Right atrium auricular region (tissue), 2 donors: ENCODE data around the gene GLCE. TPM values are rescaled to one million over a fixed set of nuclear protein-coding genes. Genes with fewer than 3 reads are reported as not detected.

ENCODE experiments used
- DNase-seq: peaks from one replicate; pipeline ENCODE4 v3.0.0-alpha.2; 2019; ENCODE audit warnings: low spot score
- H3K27ac ChIP-seq, 2 donors: fragments of 200-600 bp; sonication (generic); 1 replicate in 1 of 2; 2 replicates in 1 of 2; pipeline ENCODE4 v1.5.1; 2016 to 2019
- H3K27me3 ChIP-seq, 2 donors: fragments of 200-600 bp; sonication (generic); one replicate each; pipeline versions ENCODE4 v1.5.1 to v1.6.0; 2017 to 2019
- H3K36me3 ChIP-seq: fragments of 200-600 bp; sonication (generic); one replicate; pipeline ENCODE4 v1.5.1; 2016
- H3K4me1 ChIP-seq, 2 donors: fragments of 200-600 bp; sonication (generic); one replicate each; pipeline versions ENCODE4 v1.5.1 to v1.6.0; 2017 to 2019
- H3K4me3 ChIP-seq, 2 donors: fragments of 200-600 bp; sonication (generic); 1 replicate in 1 of 2; 2 replicates in 1 of 2; pipeline ENCODE4 v1.5.1; 2017 to 2019; ENCODE audit warnings: mild to moderate bottlenecking in 1 of 2, moderate library complexity in 1 of 2
- H3K9me3 ChIP-seq, 2 donors: fragments of 200-600 bp; sonication (generic); one replicate each; pipeline ENCODE4 v1.5.1; 2019
- total RNA-seq, 2 donors: library from RNA; depleted of rRNA; stranded (reverse); fragments of >200 nt; gene quantifications; one replicate each; pipeline ENCODE4 v1.1.0, GENCODE V29; 2016
- TF ChIP-seq, protein P1 (sequence below), 2 donors: fragments of 200-600 bp; sonication (generic); IDR thresholded peaks; one replicate each; pipeline ENCODE4 v1.5.1; 2019; ENCODE audit warnings: antibody characterized with exemption in 2 of 2

The GLCE gene
- total RNA-seq, 2 donors from 2014 or later: 7.0 to 9.6 TPM

DNA sequence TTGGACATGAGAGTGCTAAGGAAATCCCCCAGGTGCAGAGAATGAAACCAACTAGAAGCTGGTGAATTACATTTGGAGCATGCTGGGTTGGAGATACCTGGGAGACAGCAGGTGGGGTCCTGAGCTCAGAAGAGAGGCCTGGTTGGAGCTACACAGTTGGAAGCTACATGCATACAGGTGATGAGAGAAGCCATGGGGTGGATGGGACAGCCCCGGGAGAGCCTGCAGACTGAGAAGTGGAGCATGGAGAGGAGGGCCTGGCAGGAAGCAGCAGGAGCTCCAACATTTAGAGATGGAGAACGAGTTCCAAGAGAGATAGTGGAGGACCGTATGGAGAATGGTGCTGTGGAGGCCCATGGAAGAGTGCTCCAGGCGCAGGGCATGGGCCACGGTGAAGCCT, 148.5 kb downstream of the GLCE start:
- TF ChIP-seq, protein P1, sequence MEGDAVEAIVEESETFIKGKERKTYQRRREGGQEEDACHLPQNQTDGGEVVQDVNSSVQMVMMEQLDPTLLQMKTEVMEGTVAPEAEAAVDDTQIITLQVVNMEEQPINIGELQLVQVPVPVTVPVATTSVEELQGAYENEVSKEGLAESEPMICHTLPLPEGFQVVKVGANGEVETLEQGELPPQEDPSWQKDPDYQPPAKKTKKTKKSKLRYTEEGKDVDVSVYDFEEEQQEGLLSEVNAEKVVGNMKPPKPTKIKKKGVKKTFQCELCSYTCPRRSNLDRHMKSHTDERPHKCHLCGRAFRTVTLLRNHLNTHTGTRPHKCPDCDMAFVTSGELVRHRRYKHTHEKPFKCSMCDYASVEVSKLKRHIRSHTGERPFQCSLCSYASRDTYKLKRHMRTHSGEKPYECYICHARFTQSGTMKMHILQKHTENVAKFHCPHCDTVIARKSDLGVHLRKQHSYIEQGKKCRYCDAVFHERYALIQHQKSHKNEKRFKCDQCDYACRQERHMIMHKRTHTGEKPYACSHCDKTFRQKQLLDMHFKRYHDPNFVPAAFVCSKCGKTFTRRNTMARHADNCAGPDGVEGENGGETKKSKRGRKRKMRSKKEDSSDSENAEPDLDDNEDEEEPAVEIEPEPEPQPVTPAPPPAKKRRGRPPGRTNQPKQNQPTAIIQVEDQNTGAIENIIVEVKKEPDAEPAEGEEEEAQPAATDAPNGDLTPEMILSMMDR (IDR thresholded peaks at IDR 0.05): no peak
- Histone ChIP-seq H3K9me3 (no peaks in the 10 kb centered on the region), H3K36me3 (no peaks in the 10 kb centered on the region), H3K27ac (no peak overlapping the region), H3K4me1 (no peaks in the 10 kb centered on the region), H3K27me3 (no peaks in the 10 kb centered on the region), H3K4me3 (no peak overlapping the region)
- no peak for DNase-seq

DNA sequence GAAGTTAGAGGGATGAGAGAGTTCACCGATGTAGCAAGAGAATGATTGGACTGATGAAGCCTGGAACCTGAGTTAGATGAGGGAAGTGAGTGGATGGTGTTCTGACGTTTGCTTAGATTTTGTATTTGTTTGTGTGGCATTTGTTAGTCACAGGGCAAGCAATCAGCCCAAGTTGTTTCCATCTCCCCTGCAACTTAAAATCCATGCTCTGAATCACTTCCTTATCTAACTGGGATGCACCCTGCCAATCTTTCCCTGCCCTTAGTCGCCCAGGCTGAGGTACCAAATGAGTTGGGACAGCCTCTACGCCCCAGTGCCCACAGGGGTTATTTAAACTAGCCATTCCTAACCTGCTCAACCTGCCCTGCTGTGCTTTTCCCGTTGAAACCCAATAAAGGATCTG, 150.9 kb downstream of the GLCE start:
- Histone ChIP-seq H3K27ac (no peak overlapping the region), H3K4me1 (no peaks in the 10 kb centered on the region), H3K36me3 (no peaks in the 10 kb centered on the region), H3K4me3 (no peak overlapping the region), H3K27me3 (no peaks in the 10 kb centered on the region), H3K9me3 (no peaks in the 10 kb centered on the region)
- no peak for DNase-seq
- TF ChIP-seq, protein P1 (IDR thresholded peaks at IDR 0.05): no peak

DNA sequence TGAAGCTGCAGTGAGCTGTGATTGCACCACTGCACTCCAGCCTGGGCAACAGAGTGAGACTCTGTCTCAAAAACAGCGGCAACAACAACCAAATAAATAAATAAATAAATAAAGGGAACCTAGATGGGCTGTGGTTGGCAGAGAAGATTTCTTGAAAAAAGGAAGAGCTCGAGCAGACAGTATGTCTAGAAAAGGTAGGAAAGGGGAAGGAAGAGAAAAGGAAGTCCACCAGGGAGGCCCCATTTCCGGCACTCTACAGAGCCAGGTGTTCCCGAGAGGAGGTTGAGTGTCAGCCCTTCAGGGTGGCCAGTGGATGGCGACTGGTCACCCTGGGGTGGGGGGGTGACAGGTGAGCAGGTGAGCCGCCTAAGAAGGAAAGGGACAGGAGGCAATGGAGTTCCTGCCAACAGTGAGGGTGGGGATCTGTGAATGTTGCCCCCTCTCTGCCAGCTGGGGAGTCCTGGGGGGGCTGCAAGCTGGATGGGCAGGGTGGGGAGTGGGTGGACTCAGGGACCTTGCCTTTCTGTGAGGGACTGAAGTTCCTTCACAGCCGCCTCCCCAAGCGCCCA, 153.1 kb downstream of the GLCE start:
- H3K4me1 ChIP-seq: no peaks in the 10 kb centered on the region
- no peak overlapping the region for H3K4me3 ChIP-seq
- DNase-seq: no peak
- H3K27me3 ChIP-seq: no peaks in the 10 kb centered on the region
- no peaks in the 10 kb centered on the region for H3K36me3 ChIP-seq
- TF ChIP-seq, protein P1 (IDR thresholded peaks at IDR 0.05): no peak
- H3K27ac ChIP-seq: no peak overlapping the region
- no peaks in the 10 kb centered on the region for H3K9me3 ChIP-seq

DNA sequence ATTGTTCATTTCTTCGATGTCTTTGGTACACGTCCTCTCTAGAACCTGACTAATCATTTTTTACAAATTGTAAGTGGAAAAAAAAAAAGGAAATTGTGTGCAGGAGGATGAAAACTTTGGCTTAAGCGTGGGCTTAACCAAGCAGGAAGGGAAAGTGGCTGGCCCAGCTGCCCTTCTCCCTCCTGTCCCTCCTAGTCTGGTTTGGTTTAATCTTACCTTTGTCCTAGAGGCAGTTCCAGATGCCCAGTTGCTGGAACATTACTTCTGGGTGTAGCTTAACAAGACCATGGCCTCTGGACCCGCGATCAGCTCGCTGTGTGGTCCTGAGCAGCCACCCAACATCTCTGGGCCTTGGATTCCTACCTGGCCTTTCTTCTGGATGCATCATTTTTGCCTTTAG, 153.7 kb downstream of the GLCE start:
- TF ChIP-seq, protein P1 (IDR thresholded peaks at IDR 0.05): no peak
- H3K27ac ChIP-seq: no peak overlapping the region
- H3K4me1 ChIP-seq: no peaks in the 10 kb centered on the region
- no peaks in the 10 kb centered on the region for H3K9me3 ChIP-seq
- no peak overlapping the region for H3K4me3 ChIP-seq
- DNase-seq: no peak
- no peaks in the 10 kb centered on the region for H3K27me3 ChIP-seq
- H3K36me3 ChIP-seq: no peaks in the 10 kb centered on the region

DNA sequence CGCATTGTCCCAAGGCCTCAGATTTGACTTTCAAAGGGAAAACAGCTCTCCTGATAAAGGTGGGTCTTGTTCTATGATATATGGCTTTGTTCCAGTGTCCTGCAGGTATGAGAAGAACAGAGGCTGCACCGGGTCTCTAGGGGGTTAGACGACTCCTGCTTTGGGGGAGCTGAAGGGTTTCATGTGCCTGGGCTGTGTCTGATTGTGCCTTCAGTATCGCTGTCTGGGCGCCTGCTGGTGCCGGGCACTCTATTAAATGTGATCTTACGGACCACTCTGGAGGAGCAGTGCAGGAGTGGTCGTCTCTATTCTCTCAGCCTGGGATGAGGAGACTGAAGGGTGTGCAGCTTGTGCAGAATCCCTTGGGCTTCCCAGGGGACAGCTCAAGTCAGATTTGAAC, 154.3 kb downstream of the GLCE start:
- Histone ChIP-seq H3K36me3 (no peaks in the 10 kb centered on the region), H3K27ac (no peak overlapping the region), H3K4me3 (no peak overlapping the region), H3K27me3 (no peaks in the 10 kb centered on the region), H3K9me3 (no peaks in the 10 kb centered on the region), H3K4me1 (no peaks in the 10 kb centered on the region)
- DNase-seq: no peak
- TF ChIP-seq, protein P1 (IDR thresholded peaks at IDR 0.05): no peak
